ENCODE measurements around the gene LAMA2. TPM values are rescaled to one million over a fixed set of nuclear protein-coding genes. Genes with fewer than 3 reads are reported as not detected.
A peak's percentile ranks its signal among the peaks of the same experiment; 100 is the strongest.

Gene LAMA2
- total and polyA plus RNA-seq, 2 of the 13 experiments (the other 11 are each of a cell fraction or from before 2014, with no cell fraction given), result 0.11 to 0.28 TPM

DNA sequence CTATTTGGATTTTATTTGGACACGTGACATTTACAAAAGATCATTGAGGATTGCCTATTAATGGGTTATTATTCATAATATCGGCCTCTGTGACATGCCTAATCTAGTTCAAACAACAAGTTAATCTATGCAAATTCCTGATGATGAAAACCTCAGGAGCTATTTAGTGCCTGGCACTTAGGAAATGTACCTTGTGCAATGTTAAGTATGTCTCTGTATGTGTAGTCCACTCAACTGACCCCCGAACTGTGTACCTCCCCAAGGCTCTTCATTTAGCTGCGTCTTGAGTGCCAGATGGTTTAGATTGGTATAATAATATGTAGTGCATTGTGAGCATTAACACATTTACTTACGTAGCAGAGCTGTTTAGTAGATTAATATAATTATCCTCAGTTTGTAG is 6.9 kb downstream of the LAMA2 start:
- POLR2A ChIA-PET, result no interaction called here
- no peak overlapping the region for H3K4me3 ChIP-seq (replicated peaks in 1 of 3; ENCODE audit: insufficient read depth in 1 of 3, low read depth in 2 of 3, low read length in 3 of 3)
- no peak for ATAC-seq
- no peaks in the 10 kb centered on the region for H3K79me2 ChIP-seq (ENCODE audit: insufficient read depth, low read length)
- 3% methylated on average over 5 of the region's 5 CpGs for WGBS (ENCODE audit: low lambda C conversion rate)
- TF ChIP-seq RAD51 (IDR thresholded peaks at IDR 0.05; ENCODE audit: borderline replicate concordance) (peak; percentile 47; the same call in 1 of the 2 replicates), ZNF687 (CRISPR knock-in tag; IDR thresholded peaks at IDR 0.05) (no peak), AFF4 (CRISPR knock-in tag; IDR thresholded peaks at IDR 0.05) (no peak), ZNF577 (CRISPR knock-in tag; IDR thresholded peaks at IDR 0.05; ENCODE audit: borderline replicate concordance, low read depth) (no peak)
- no peak for DNase-seq (ENCODE audit: low spot score)
- no peaks in the 10 kb centered on the region for H3K4me1 ChIP-seq (ENCODE audit: insufficient read depth, low read length)
- H3K27me3 ChIP-seq (ENCODE audit: control insufficient read depth in 1 of 2, insufficient read depth in 2 of 2, low read length in 2 of 2), result no peaks in the 10 kb centered on the region; a peak in 1 of 5 replicates
- no peak overlapping the region for H3K4me2 ChIP-seq (ENCODE audit: low read depth, low read length)
- in situ Hi-C loops (cut with HindIII; ENCODE audit: extremely low pct_ligation_motif_present, low pct_unique_long_range_greater_than_20kb) (no loop called here), intact Hi-C loops (cut with micrococcal nuclease; ENCODE audit: unreplicated experiment) (no loop called here)
- BruUV-seq (replicated peaks), result no TSS peak
- no peak overlapping the region for H3K9ac ChIP-seq (ENCODE audit: insufficient read depth, low read depth, low read length)
- H4K20me1 ChIP-seq (ENCODE audit: insufficient read depth, low read length), result no peaks in the 10 kb centered on the region
- no peak overlapping the region for H2AFZ ChIP-seq (ENCODE audit: low read length)
- H3K36me3 ChIP-seq (replicated peaks in 1 of 2; ENCODE audit: control insufficient read depth in 1 of 2, insufficient read depth in 2 of 2, low read length in 2 of 2), result no peaks in the 10 kb centered on the region
- no peak overlapping the region for H3K27ac ChIP-seq (ENCODE audit: extremely low read length, insufficient read depth, low read length)
- no peaks in the 10 kb centered on the region for H3K9me3 ChIP-seq (ENCODE audit: low read length)
- CTCF ChIA-PET (ENCODE audit: low intra/inter-chr PET ratio, low total read pairs), result no interaction called here
- FAIRE-seq, result no peak

All from HepG2 (cell line).